Esophagus squamous epithelium (tissue), 4 donors: ENCODE results near the gene RFPL1.
A peak's percentile ranks its signal among the peaks of the same experiment; 100 is the strongest.
"Not testable (repeated sequence)": the region's sequence is repeated elsewhere in the genome, so short reads cannot be mapped to it uniquely, and the experiment has no call there.

ENCODE experiments used
- POLR2A ChIP-seq, 4 donors: fragments of 450-650 bp; IDR thresholded peaks; one replicate each; pipeline ENCODE4 v1.6.1; 2017; ENCODE audit warnings: antibody characterized with exemption in 4 of 4, mild to moderate bottlenecking in 4 of 4, moderate library complexity in 3 of 4
- TF ChIP-seq, protein P1 (sequence below), 6 experiments: fragments of 450-650 bp in 4 of 6; fragments of 200-600 bp in 2 of 6; sonication (generic) in 2 of 6; IDR thresholded peaks; one replicate each; pipeline ENCODE4 v1.5.1; 2016 to 2019; ENCODE audit warnings: antibody characterized with exemption in 6 of 6, mild to moderate bottlenecking in 4 of 6, moderate library complexity in 4 of 6

GRCh38 chr22:29412772-29413171 is 25.6 kb upstream of the RFPL1 start:
- TF ChIP-seq, protein P1, sequence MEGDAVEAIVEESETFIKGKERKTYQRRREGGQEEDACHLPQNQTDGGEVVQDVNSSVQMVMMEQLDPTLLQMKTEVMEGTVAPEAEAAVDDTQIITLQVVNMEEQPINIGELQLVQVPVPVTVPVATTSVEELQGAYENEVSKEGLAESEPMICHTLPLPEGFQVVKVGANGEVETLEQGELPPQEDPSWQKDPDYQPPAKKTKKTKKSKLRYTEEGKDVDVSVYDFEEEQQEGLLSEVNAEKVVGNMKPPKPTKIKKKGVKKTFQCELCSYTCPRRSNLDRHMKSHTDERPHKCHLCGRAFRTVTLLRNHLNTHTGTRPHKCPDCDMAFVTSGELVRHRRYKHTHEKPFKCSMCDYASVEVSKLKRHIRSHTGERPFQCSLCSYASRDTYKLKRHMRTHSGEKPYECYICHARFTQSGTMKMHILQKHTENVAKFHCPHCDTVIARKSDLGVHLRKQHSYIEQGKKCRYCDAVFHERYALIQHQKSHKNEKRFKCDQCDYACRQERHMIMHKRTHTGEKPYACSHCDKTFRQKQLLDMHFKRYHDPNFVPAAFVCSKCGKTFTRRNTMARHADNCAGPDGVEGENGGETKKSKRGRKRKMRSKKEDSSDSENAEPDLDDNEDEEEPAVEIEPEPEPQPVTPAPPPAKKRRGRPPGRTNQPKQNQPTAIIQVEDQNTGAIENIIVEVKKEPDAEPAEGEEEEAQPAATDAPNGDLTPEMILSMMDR (IDR thresholded peaks at IDR 0.05): peak in 4 of 6 experiments; percentile 13 to 44 (median 40)
- TF ChIP-seq POLR2A (IDR thresholded peaks at IDR 0.05): not testable (repeated sequence)
